WTC11 (cell line): ENCODE data around the gene UBE2D2. TPM values are rescaled to one million over a fixed set of nuclear protein-coding genes. Genes with fewer than 3 reads are reported as not detected.
"Not testable (repeated sequence)": the region's sequence is repeated elsewhere in the genome, so short reads cannot be mapped to it uniquely, and the experiment has no call there.

Experiments used
- ATAC-seq: fragments of 200-7000 bp; cut with Tn5 transposase; 2 replicates; pipeline ENCODE4 v1.10.0; 2021; ENCODE audit warnings: mild to moderate bottlenecking, moderate library complexity
- CTCF ChIA-PET: fragments of 300-600 bp; sonication (Branson Sonifier 250); formaldehyde crosslinking; loops from one replicate; lab custom pipeline; 2021; ENCODE audit warnings: antibody characterized with exemption; lab: Charles Lee
- POLR2A ChIA-PET: fragments of 350-600 bp; sonication (Branson Sonifier 250); formaldehyde crosslinking; loops from one replicate; lab custom pipeline; 2021; ENCODE audit warnings: antibody characterized with exemption; lab: Charles Lee
- DNase-seq: peaks from one replicate; pipeline ENCODE4 v3.0.0; 2021; ENCODE audit warnings: low spot score
- H3K27ac Mint-ChIP-seq: 2 replicates; pipeline ENCODE4 v1.8.0; 2021; ENCODE audit warnings: mixed read lengths
- H3K27me3 Mint-ChIP-seq: 2 replicates; pipeline ENCODE4 v1.8.0; 2021; ENCODE audit warnings: low read depth, mild to moderate bottlenecking, moderate library complexity, mixed read lengths
- H3K36me3 Mint-ChIP-seq: 2 replicates; pipeline ENCODE4 v1.8.0; 2021; ENCODE audit warnings: mixed read lengths
- H3K4me1 Mint-ChIP-seq: 2 replicates; pipeline ENCODE4 v1.8.0; 2022; ENCODE audit warnings: mixed read lengths
- H3K4me3 Mint-ChIP-seq: 2 replicates; pipeline ENCODE4 v1.8.0; 2021; ENCODE audit warnings: mild to moderate bottlenecking, moderate library complexity, mixed read lengths
- H3K9me3 Mint-ChIP-seq: 2 replicates; pipeline ENCODE4 v1.8.0; 2021; ENCODE audit warnings: mixed read lengths
- AFF4 ChIP-seq: sonication (generic); formaldehyde crosslinking; IDR thresholded peaks from 2 replicates; pipeline ENCODE4 v1.8.1; 2023; ENCODE audit warnings: mild to moderate bottlenecking, missing genetic modification reagents, borderline replicate concordance
- ATF3 ChIP-seq: sonication (generic); formaldehyde crosslinking; conservative IDR thresholded peaks from 2 replicates; pipeline ENCODE4 v1.8.1; 2022; ENCODE audit warnings: mild to moderate bottlenecking, missing genetic modification reagents
- CREB1 ChIP-seq: sonication (generic); formaldehyde crosslinking; IDR thresholded peaks from 2 replicates; pipeline ENCODE4 v1.8.0; 2023; ENCODE audit warnings: mild to moderate bottlenecking, missing genetic modification reagents
- E2F1 ChIP-seq: sonication (generic); formaldehyde crosslinking; IDR thresholded peaks from 2 replicates; pipeline ENCODE4 v1.8.0; 2022; ENCODE audit warnings: mild to moderate bottlenecking, missing genetic modification reagents
- E2F4 ChIP-seq: sonication (generic); formaldehyde crosslinking; IDR thresholded peaks from 2 replicates; pipeline ENCODE4 v1.8.1; 2022; ENCODE audit warnings: low read depth, mild to moderate bottlenecking, moderate library complexity, missing genetic modification reagents, borderline replicate concordance
- JAZF1 ChIP-seq: fragments of 250-450 bp; sonication (Bioruptor Pico); IDR thresholded peaks from 2 replicates; pipeline ENCODE4 v1.9.0; 2021; ENCODE audit warnings: moderate library complexity, mild to moderate bottlenecking, inconsistent platforms
- MAX ChIP-seq: sonication (generic); formaldehyde crosslinking; IDR thresholded peaks from 2 replicates; pipeline ENCODE4 v1.8.0; 2022; ENCODE audit warnings: mild to moderate bottlenecking, missing genetic modification reagents
- NR3C1 ChIP-seq: sonication (generic); formaldehyde crosslinking; conservative IDR thresholded peaks from 2 replicates; pipeline ENCODE4 v1.8.1; 2023; ENCODE audit warnings: low read depth, mild to moderate bottlenecking, missing genetic modification reagents
- OVOL2 ChIP-seq: fragments of 250-450 bp; sonication (Bioruptor Pico); IDR thresholded peaks from 2 replicates; pipeline ENCODE4 v1.9.0; 2021; ENCODE audit warnings: mild to moderate bottlenecking, borderline replicate concordance
- SMAD3 ChIP-seq: sonication (generic); formaldehyde crosslinking; IDR thresholded peaks from 2 replicates; pipeline ENCODE4 v1.8.0; 2022; ENCODE audit warnings: missing genetic modification reagents, mild to moderate bottlenecking, borderline replicate concordance
- TCF7 ChIP-seq: sonication (generic); formaldehyde crosslinking; IDR thresholded peaks from 2 replicates; pipeline ENCODE4 v1.8.0; 2022; ENCODE audit warnings: mild to moderate bottlenecking, low read depth, missing genetic modification reagents, moderate library complexity
- TEAD4 ChIP-seq: sonication (generic); formaldehyde crosslinking; IDR thresholded peaks from 2 replicates; pipeline ENCODE4 v1.8.0; 2022; ENCODE audit warnings: mild to moderate bottlenecking, missing genetic modification reagents
- USF2 ChIP-seq: sonication (generic); formaldehyde crosslinking; IDR thresholded peaks from 2 replicates; pipeline ENCODE4 v1.8.1; 2023; ENCODE audit warnings: mild to moderate bottlenecking, missing genetic modification reagents, moderate library complexity
- ZMAT4 ChIP-seq: fragments of 250-450 bp; sonication (Bioruptor Pico); IDR thresholded peaks from 2 replicates; pipeline ENCODE4 v1.9.0; 2021; ENCODE audit warnings: mild to moderate bottlenecking
- ZNF263 ChIP-seq: sonication (generic); formaldehyde crosslinking; IDR thresholded peaks from 2 replicates; pipeline ENCODE4 v1.8.1; 2022; ENCODE audit warnings: low read depth, mild to moderate bottlenecking, moderate library complexity, missing genetic modification reagents
- ZNF281 ChIP-seq: sonication (generic); formaldehyde crosslinking; IDR thresholded peaks from 2 replicates; pipeline ENCODE4 v1.8.0; 2023; ENCODE audit warnings: mild to moderate bottlenecking, missing genetic modification reagents
- ZNF396 ChIP-seq: fragments of 250-450 bp; sonication (Bioruptor Pico); IDR thresholded peaks from 2 replicates; pipeline ENCODE4 v1.8.0; 2021; ENCODE audit warnings: mild to moderate bottlenecking, moderate library complexity, borderline replicate concordance
- ZNF416 ChIP-seq: fragments of 250-450 bp; sonication (Bioruptor Pico); IDR thresholded peaks from 2 replicates; pipeline ENCODE4 v1.9.0; 2021; ENCODE audit warnings: mild to moderate bottlenecking, inconsistent platforms
- total RNA-seq: library from RNA; stranded (reverse); gene quantifications from 3 replicates; pipeline ENCODE4 v1.2.3, GENCODE V29; 2021

The UBE2D2 gene
- total RNA-seq, 1 experiment from 2014 or later, result 183 TPM

GRCh38 chr5:139619861-139620260 is 58.7 kb downstream of the UBE2D2 start (continued):
- TF ChIP-seq TCF7 (CRISPR knock-in tag), result no peak
- no peak for TF ChIP-seq SMAD3 (CRISPR knock-in tag)

GRCh38 chr5:139625398-139625797 is 64.3 kb downstream of the UBE2D2 start:
- H3K27ac Mint-ChIP-seq, H3K27me3 Mint-ChIP-seq, POLR2A ChIA-PET, H3K4me1 Mint-ChIP-seq, ATAC-seq, H3K9me3 Mint-ChIP-seq, DNase-seq, H3K4me3 Mint-ChIP-seq: not testable (repeated sequence)
- CTCF ChIA-PET, result interaction anchor here (1.1 to 2.4 kb wide), 4 partner anchors 8 to 162 kb away, joined by 3 to 10 read pairs (median 5); no protein-coding TSS in a partner anchor
- H3K36me3 Mint-ChIP-seq, result peaks cover 64% of the 10 kb centered on the region

GRCh38 chr5:139630855-139631254 is 69.7 kb downstream of the UBE2D2 start:
- Mint-ChIP-seq H3K9me3 (no peaks in the 10 kb centered on the region), H3K27me3 (no peaks in the 10 kb centered on the region), H3K36me3 (peaks cover 36% of the 10 kb centered on the region), H3K4me3 (no peak overlapping the region), H3K4me1 (peaks cover 24% of the 10 kb centered on the region)
- POLR2A ChIA-PET, result no interaction called here
- DNase-seq, result no peak
- ATAC-seq, result no peak
- CTCF ChIA-PET, result interaction anchor here (1.6 to 12.0 kb wide), 4 partner anchors 56 to 145 kb away, joined by 6 to 247 read pairs (median 39); no protein-coding TSS in a partner anchor
- TF ChIP-seq NR3C1 (CRISPR knock-in tag), result no peak
- no peak for TF ChIP-seq E2F4 (CRISPR knock-in tag)
- TF ChIP-seq OVOL2 (CRISPR knock-in tag), result no peak
- no peak for TF ChIP-seq CREB1 (CRISPR knock-in tag)
- no peak for TF ChIP-seq TEAD4
- no peak for TF ChIP-seq ZNF263 (CRISPR knock-in tag)
- no peak for TF ChIP-seq ZNF281
- TF ChIP-seq MAX, result no peak
- no peak for TF ChIP-seq ZNF416
- TF ChIP-seq ATF3 (CRISPR knock-in tag), result no peak
- TF ChIP-seq ZNF396, result no peak
- TF ChIP-seq USF2 (CRISPR knock-in tag), result no peak
- TF ChIP-seq, all 79 proteins: peak for 0
- no peak overlapping the region for H3K27ac Mint-ChIP-seq

GRCh38 chr5:139631520-139632165 is 70.5 kb downstream of the UBE2D2 start:
- Mint-ChIP-seq H3K27me3 (no peaks in the 10 kb centered on the region), H3K36me3 (peaks cover 28% of the 10 kb centered on the region), H3K9me3 (no peaks in the 10 kb centered on the region), H3K4me3 (no peak overlapping the region), H3K27ac (0 out of 2 replicates have a peak overlapping the region, but pooled peaks have one; percentile 43), H3K4me1 (peaks cover 32% of the 10 kb centered on the region)
- ATAC-seq (no peak), DNase-seq (no peak)
- CTCF ChIA-PET, result interaction anchor here (0.7 to 12.0 kb wide), 6 partner anchors 19 to 144 kb away, joined by 3 to 247 read pairs (median 71); partner anchors contain the start of gene CXXC5
- POLR2A ChIA-PET, result interaction anchor here (0.8 kb wide), 1 partner anchor 16 kb away, joined by 3 read pairs; the partner anchor contains the start of gene CXXC5
- no peak for TF ChIP-seq ZMAT4
- no peak for TF ChIP-seq E2F1 (CRISPR knock-in tag)
- no peak for TF ChIP-seq JAZF1 (CRISPR knock-in tag)
- no peak for TF ChIP-seq AFF4
